Fibroblast of skin of abdomen (primary cell): Measurements from ENCODE around the gene KRT2.

Source experiments
- DNase-seq: peaks from one replicate; pipeline ENCODE4 v3.0.0-alpha.2; 2013

The KRT2 gene

DNA sequence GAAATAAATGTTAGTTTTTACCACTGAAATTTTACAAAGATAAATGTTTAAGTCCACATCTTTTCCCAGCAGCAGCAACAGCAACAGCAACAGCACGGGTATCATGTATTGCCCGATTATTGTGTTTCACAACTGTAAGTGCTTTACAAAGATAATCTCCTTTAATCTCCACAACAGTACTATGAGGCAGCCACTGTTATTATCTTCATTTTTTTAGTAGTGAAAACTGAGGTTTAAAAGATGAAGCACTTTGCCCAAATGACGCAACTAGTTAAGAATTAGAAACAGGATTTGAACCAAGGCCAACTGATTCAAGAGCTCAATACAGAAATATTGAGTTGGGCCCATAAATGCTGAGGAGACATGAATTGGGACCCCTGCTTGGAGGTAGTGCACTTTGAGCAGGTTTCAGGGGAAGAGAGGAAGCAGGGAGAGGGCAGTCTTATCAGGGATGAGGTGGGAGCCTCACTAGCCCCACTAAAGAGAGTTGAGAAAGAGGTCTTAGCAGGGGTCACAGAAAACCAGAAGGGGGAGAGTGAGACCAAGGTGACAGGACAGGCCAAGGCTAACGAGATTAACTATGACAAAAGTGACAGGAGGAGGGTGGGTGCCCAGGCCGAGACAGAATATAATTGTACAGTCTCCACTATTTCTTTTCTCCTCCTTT is 15.3 kb downstream of the KRT2 start:
- no peak for DNase-seq

DNA sequence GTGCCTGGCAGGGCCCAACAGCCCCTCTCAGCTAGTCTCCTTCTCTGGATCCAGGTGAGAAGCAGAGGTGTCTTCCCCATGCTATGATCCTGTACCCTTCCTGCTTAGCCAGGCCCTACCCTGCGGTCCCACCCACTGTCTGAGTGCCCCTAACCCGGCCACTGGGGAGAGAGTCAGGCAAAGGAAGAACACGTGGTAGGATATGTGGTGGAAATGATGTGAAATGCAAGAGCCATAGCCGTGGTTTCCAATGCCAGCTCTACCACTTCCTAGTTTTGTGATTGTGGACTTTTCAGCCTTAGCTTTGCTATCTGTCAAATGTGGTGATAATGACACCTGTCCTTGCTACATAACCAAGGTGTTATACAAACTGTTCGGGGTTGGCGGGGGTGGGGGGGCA is 15.8 kb downstream of the KRT2 start:
- no peak for DNase-seq

DNA sequence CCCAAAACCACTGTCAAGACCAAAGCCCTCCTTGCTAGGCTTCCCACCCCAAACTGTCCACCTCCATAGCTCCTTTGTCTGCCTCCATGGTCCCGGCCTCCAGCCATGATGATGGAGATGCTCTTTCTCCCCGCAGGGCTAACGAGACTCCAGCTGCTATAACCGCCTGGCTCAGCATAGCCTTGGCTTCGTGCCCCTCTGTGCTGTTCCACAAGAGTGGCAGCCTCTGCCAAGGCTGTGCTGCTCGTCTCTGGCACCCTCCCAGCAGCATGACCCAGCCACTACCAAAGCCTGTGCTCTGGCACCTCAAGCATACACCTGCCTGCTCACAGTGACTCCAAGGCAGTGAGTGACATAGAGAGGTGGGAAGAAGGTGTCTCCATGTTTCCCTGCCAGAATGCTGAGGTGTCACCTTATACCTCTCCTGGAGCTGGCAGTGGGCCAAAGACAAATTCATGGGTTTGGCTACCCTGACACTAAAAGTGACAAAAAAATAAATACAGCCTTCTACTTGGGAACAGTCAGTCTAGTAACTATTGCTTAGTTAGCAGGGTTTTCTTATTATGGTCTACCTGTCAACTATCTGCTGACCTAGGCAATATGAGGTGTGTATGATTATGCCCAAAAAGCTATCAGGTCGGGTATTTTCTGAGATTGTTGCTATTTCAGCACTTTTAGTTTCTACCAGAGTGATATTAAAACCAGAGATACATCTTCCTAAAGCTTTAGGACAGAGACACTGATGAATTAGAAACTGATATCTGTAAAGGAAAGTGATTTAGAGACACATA is 17.6 kb downstream of the KRT2 start:
- DNase-seq = no peak

DNA sequence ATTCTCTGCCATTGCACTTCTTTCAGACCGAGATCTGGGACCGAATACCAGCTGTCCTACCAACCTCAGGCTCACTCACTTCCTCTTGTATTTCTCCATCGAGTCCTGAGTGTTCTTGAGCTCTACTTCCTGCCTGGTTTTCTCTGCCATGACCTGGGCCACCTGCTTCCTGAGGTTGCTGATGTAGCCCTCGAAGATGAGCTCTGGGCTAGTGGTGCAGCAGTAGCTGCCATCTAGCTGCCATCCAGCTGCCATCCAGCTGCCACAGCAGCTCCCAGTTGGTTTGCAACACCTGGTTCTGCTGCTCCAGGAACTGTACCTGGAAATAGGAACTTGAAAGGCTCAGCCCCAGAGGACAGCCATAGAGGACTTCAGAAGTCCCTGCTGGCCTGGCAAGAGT is 18.6 kb downstream of the KRT2 start:
- DNase-seq = no peak

DNA sequence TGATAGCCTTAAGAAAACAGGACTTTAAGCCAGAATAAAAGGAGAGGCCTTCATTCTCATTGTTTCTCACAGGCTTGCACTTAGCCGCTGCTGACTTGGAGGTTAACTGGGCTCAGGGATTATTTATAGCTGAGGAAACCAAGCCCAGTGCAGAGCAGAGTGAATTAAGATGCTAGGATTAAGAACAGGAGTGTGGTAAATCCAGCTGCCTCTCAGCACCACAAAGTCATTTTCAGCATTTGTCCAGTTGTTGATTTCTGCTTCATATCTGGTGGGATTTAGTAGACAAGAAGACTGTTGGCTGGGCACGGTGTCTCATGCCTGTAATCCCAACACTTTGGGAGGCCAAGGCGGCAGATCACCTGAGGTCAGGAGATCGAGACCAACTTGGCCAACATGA is 19.4 kb downstream of the KRT2 start:
- no peak for DNase-seq

DNA sequence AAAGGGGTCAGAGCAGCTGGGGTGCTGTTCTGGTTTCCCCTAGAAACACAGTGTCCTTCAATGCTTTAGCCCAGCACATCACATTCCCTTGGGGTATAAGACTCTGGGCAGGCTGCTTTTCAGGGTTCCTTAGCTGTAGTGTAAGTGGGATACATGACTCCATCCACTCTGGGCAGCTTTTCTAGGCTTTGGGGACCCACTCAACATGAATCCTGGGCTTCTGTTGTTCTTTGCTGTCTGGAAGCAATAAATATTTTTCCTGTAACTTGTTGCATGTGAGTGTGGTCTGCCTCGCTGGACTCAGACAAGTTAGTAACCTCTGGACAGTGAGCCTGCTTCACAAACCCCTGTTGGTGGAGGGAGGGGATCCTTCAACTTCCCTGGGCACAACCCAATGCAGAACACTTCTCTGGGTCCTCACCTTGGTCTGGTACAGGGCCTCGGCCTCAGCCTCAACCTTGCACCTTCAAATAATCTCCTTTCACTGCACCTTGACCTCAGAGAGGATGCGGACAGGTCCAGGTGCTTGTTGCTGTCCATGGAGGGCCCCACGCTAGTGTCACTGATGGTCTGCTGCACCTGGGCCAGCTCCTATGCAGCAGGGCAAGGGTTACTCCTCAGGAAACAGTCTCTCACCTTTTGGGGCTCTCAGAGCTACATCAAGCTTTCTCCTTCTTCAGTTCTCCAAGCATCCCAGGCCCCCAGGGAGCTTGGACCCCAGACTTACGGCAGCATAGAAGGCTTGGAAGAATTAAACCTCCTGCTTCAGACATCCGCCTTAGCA is 20.1 kb downstream of the KRT2 start:
- DNase-seq = no peak

DNA sequence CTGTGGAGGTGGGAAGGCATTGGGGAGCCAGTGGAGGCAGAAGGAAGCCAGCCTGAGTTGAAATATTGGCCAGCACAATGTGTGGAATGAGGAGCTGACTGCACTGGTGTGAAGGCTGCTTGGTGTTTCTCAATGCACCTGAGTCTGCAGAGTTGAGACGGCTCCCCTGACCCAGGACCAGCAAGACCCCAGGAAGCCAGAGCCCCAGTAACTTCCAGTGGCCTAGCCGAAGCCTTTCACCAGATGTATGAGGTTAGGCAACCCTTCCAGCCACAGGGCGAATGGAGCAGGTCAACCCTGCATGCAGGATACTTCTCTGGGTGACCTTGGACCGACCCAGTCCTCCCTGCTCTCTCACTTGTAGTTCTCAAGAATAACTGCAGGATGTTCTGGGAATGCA is 20.7 kb downstream of the KRT2 start:
- no peak for DNase-seq

DNA sequence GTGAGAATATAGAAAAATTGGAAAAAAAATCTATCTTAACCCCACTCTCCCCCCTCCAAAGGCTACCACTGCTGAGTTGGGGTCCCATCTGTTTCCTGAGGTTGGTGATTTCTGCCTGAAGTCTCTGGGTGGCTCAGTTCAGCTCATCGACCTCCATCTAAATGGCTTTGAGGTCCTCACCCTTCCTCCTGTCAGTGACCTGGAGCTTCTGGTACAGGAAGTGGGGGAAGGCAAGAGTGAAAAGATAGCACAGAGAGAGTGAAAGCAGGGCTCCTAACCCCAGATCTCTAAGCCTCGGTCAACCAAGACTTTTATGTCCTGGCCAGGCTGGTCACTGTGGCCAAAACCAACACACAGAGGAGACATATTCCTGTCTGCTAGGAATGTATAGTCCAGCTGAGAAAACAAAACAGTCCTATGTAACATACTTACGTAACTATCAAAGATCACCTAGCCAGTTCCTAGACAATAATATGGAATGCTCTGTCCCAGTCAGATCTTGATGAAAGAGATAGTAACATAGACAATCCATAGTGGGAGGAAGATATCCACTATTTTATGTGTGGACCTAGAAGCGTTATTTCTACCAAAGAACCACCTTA is 21.3 kb downstream of the KRT2 start:
- DNase-seq = no peak

DNA sequence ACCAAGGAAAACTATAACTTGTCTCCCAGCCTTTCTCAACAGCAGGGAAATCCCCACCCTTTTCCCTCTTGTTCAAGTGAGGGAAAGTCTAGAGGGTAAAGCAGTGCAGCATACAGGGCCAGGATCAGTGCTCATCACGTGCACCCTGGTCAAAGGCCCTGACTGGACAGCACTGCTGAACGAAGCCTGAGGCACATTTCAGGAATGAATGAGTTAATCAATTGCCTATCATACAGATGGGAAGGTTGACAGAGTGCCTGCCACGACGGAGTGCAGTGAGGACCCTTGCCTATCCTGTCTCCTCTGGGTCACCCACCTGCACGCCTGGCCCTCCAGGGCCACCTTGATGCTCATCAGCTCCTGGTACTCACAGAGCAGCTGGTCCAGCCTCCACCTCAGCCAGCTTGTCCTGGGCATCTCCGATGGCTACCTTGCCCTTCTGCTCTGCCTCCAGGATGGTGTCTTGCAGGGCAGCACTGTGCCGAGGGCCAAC is 22.0 kb downstream of the KRT2 start:
- DNase-seq = no peak

DNA sequence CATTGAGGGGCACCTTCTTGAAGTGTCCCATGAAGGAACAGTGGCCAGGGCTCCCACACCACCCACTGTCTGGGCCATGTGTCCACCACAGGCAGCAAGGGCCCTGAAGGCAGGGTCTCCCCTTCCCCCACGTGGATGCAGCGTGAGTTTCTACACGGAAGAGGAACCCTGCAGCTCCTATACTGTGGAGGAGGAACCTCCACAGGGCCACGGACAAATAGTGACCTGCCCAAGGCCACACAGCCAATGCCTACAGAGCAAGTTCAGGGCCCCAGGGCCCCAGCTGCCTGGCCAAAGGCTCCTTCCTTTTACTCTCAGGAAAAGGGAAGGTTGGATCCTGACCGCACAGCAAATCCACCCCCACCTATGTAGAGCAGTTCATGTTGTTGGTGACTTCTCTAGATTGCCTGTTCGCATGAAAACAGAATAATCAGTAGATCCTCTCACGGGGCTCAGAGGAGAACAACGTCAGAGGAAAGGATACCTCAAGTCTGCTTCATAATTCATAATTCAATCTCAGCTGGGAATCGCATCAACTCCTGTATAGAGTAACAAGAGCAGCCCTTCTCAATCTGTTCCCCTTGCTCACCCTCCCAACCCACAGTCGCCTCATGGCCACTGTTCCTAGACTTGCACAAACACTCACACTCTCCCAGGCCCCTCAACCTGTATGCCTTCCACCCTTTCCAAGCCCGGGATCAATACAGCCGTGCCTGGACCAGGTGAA is 22.6 kb downstream of the KRT2 start:
- no peak for DNase-seq

DNA sequence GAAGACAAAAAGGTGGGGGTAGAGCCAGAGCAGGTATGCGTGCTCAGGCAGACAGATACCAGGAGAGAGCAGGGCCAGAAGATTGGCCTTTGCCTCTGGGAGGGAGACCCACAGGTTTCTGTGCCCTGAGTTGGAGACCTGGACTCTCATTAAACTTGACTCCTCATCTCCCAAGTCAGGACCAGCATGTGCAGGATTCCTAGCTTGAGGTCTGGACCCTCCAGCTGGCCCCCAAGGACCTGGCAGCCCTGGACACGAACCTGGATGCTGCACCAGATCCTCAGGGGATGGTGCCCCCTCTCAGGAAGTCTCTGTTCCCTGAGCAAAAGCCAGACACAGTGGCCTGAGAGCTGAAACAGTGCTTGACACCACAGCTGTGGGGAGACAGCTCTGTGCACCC is 23.2 kb downstream of the KRT2 start:
- no peak for DNase-seq

DNA sequence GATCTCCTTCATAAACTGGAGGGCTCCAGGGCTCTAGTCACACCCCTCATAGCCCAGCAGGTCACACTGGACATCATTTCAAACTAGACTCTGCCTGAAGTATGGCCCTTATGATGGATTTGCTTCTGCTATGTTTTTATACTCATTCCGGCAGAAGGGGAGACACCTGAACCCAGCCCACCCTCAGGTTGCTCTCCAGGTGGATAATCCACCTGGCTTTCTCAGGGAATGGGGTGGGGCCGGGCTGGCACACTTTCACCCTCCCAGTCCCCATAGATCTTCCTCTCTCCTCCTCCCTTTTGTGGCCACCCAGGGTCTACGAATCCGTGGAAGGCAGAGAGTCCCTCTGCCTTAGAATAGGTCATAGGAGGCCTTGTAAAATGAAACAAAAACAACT is 23.9 kb downstream of the KRT2 start:
- no peak for DNase-seq

DNA sequence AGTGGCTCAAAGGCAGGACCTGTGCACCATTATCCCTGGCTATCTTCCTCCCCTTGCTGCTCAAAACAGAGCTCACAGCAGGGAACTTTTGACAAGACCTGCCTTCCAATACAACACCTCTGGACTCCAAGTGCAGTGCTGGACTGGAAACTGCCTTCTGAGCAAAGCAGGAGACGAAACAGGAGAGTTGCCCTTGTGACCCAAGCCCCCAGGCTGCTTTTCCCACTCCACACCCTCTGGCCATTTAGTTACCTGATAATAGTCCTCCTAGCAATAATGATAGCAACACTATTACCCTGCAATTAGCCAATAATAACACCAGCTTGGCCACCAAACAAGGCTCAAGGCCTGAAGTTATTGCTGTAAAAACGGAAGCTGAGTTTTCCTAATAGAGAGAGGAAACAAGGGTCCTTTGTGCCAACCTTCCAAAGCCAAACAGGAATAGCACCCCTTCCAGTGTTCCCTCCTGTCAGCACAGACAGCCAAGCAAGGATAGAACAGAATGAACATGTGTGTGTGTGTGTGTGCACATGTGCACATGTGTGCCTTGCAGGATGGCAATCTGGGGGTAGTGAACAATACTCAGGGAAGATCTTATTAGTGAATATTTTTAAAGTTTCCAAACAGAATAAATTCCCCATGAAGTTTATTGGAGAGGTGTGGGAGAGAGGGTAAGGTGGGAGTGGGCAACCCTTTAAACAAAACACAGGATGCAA is 24.5 kb downstream of the KRT2 start:
- no peak for DNase-seq

DNA sequence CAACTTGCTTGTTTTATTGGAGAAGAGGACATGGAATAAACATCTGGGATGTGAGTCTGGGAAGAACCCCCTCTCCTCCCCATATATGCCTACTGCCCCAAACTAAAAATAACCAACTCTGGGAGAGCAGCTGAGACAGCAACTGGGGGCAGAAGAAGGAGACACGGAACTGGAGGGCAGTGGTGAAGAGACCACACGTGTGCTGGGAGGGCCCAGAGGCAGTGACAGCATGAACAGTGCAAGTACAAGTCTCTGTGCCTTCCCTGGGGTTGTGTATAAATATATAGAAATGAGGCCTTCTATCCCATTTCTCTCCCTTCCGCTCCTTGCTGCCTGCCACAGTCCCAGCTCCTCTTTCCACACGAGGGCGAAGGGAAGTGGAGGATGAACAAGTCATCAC is 29.7 kb downstream of the KRT2 start:
- DNase-seq = no peak

DNA sequence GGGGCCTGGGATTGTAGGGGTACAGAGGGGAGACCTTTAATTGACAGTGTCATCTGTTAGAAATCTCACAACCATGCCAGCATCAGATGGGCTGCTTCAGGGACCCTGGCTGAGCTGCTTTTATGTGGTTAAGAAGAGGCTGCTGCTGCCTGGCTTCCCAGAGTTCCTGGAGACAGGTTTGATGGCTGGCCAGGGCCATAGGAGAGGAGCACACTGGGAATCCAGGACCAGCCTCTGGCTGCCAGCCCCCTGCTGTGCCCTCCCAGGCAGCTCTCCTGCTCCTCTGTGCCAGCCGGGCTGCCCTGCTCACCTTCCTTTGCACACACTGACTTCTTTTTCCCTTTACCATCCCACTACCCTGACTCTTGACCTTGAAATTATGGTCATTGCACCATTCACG is 33.1 kb downstream of the KRT2 start:
- no peak for DNase-seq

DNA sequence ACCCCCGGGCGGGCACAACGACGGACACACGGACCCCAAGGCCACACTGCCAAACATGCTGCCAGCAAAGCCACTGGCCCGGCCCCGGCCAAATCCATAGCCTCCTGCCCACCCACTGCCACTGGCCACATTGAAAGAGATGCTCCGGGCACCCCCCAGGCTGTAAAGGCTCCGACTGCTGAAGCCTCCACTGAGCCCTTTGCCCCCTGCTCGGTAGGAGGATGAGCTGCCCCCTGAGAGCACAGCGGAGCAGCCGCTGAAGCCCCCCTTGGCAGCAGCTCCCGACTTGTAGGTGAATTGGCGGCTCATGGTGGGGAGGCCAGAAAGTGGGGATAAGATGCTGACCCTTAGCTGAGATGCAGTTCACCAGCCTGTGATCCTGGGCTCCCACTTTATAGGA is 33.8 kb downstream of the KRT2 start, which contains the start of gene KRT73:
Gene KRT73 (minus strand): TSS at position 344 of the 400 bp plus-strand sequence. CDS start 35 bp downstream, at position 309.
- DNase-seq = no peak

DNA sequence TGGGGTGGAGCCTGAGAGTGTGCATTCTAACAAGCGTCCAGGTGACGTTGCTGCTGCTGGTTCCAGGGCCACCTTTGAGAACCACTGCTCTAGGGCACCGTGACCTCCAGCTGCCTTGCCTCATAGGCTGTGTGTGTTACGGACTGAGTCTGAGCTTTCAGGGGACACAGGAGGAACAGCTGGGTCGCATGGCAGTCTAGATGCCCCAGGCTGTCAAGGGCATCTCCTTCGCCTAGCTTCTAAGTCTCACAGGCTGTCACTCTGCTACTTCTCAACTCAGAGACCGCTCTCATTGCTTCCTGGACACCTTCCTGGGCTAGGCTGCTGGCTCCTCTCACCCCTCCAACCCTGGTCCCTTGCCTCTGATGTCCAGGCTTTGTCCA is 34.6 kb downstream of the KRT2 start:
- DNase-seq = no peak

DNA sequence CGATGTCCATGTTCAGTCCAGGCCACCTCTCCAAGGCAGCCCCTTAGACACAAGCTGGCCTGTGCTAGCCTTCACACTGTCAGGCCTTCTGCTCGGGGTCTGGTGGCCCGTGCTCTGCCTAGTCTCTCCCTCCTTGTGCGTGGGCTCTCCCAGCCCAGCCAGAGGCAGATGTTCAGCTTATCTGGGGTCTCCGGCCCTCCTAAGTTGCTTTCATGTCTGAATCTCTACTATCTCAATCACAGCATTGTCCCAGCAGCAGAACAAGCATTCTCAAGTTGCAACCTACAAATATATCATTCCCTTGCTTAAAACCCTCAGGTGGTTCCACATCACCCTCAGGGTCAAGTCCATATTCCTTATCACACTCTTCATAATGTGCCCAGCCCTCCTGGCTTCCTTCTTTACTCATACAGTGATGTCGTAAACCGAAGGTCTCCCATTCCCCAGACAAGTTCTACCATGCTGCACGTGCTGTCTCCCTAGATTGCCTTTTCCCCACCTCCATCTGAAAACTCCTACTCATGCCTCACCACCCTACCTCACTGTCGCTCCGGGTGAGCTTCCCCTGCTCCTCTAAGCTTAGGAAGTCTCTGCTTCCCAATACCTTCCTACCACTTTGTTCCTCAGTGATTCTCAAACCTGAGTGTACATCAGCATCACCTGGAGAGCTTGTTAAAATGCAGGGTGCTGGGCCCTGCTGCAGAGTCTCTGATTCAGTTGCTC is 35.2 kb downstream of the KRT2 start:
- no peak for DNase-seq

DNA sequence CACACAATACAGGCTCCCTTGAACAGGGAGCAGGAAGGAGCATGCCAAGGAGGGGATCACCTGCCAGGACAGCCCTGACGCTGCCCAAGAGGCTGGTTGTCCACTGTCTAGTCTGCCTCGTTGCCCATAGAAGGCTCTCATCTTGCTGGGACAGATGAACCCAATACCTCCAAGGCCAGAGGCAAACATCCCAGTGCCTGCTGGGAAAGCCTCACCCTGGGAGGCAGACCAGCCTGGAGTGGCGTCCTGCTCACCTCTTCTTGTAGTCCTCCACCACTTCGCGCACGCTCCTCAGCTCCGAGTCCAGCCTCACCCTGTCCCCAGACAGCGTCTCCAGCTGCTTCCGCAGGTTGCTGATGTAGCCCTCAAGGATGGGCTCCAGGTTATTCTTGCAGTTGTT is 36.1 kb downstream of the KRT2 start:
- no peak for DNase-seq

DNA sequence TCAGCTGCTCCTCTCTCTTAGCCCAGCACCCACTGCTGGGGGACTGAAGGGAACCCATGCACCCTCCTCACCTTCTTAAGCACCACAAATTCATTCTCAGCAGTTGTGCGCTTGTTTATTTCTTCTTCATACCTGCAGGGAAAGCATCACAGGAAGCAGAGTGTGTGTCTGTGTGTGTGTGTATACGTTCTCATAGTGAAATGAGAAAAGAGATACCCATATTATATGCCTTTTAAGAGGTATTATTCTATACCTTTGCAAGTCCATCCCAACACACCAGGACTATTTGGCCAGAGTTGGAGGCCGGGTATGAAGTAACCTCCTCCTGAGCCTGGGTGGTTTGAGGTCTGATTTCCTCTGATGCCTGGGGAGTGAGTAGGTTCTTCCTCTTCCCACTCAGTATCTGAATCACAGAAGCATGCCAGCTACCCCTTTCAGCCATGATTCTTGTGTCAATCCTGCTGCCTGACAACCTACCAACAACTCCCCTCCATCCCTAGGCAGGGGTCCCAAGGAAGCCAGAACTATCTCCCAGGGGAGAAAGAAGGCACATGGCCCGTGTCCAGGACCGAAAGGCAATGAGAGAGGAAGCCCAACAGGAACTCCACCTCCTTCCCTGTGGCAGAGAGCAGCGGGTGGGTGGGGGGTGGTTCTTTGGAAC is 36.7 kb downstream of the KRT2 start:
- no peak for DNase-seq
